HepG2 (cell line): ENCODE measurements around the gene ATP12A. TPM values are rescaled to one million over a fixed set of nuclear protein-coding genes. Genes with fewer than 3 reads are reported as not detected.

Experiments used
- ATAC-seq: fragments of 200-7000 bp; cut with Tn5 transposase; 3 replicates; pipeline ENCODE4 v1.9.1; 2020; ENCODE audit warnings: mild to moderate bottlenecking, moderate library complexity
- BruUV-seq: library from RNA; stranded (reverse); fragments of 400-500 nt; replicated peaks from 2 replicates; lab custom pipeline; 2021; lab: Mats Ljungman, UMichigan
- CTCF ChIA-PET: fragments of 300-600 bp; formaldehyde crosslinking; extraction: SDS; loops from one replicate; lab custom pipeline; 2021; ENCODE audit warnings: low total read pairs, inconsistent platforms, low intra/inter-chr PET ratio; lab: Yijun Ruan, JAX
- POLR2A ChIA-PET: fragments of 350-600 bp; sonication (Branson Sonifier 250); formaldehyde crosslinking; loops from one replicate; lab custom pipeline; 2020; ENCODE audit warnings: antibody characterized with exemption, inconsistent platforms; lab: Yijun Ruan, JAX
- DNase-seq: peaks from one replicate; pipeline ENCODE4 v3.0.0-alpha.2; 2015; ENCODE audit warnings: low spot score
- FAIRE-seq: peaks from 3 replicates; lab custom pipeline; 2011; peaks lifted over from hg19 to GRCh38; lab: Jason Lieb, UNC
- H2AFZ ChIP-seq: one replicate; pipeline ENCODE4 v1.6.1; 2011; ENCODE audit warnings: low read length, inconsistent platforms
- H3K27ac ChIP-seq: fragments of 300-600 bp; 3 replicates; pipeline ENCODE4 v1.8.0; 2011; ENCODE audit warnings: mixed run types, mild to moderate bottlenecking, mixed read lengths, low read length, inconsistent platforms; ENCODE audit not compliant: insufficient read depth; ENCODE audit errors: extremely low read length
- H3K27me3 ChIP-seq, 2 experiments: fragments of 200-600 bp in 1 of 2; 2 replicates in 1 of 2; 3 replicates in 1 of 2; pipeline versions ENCODE4 v1.6.0 to v1.8.0; 2011; ENCODE audit warnings: low read length in 2 of 2, mild to moderate bottlenecking in 2 of 2, moderate library complexity in 2 of 2, inconsistent platforms in 1 of 2; ENCODE audit not compliant: insufficient read depth in 2 of 2, control insufficient read depth in 1 of 2
- H3K36me3 ChIP-seq, 2 experiments: fragments of 200-600 bp in 1 of 2; replicated peaks in 1 of 2; 2 replicates in 1 of 2; 3 replicates in 1 of 2; pipeline versions ENCODE4 v1.5.1 to v1.8.0; 2011; ENCODE audit warnings: low read length in 2 of 2, inconsistent platforms in 1 of 2; ENCODE audit not compliant: insufficient read depth in 2 of 2, control insufficient read depth in 1 of 2
- H3K4me1 ChIP-seq: 2 replicates; pipeline ENCODE4 v1.5.1; 2012; ENCODE audit warnings: low read length, inconsistent platforms; ENCODE audit not compliant: insufficient read depth
- H3K4me2 ChIP-seq: 2 replicates; pipeline ENCODE4 v1.6.0; 2011; ENCODE audit warnings: low read depth, low read length, inconsistent platforms
- H3K4me3 ChIP-seq, 3 experiments: fragments of 200-600 bp in 1 of 3; sonication (generic), shearing (Covaris generic) in 1 of 3; replicated peaks in 1 of 3; 2 replicates each; pipeline ENCODE4 v1.5.1; 2011 to 2016; ENCODE audit warnings: low read length in 3 of 3, inconsistent platforms in 2 of 3, low read depth in 2 of 3, mild to moderate bottlenecking in 2 of 3, control low read depth in 1 of 3, mixed read lengths in 1 of 3; ENCODE audit not compliant: insufficient read depth in 1 of 3
- H3K79me2 ChIP-seq: one replicate; pipeline ENCODE4 v1.6.1; 2011; ENCODE audit warnings: low read length, inconsistent platforms; ENCODE audit not compliant: insufficient read depth
- H3K9ac ChIP-seq: 2 replicates; pipeline ENCODE4 v1.6.0; 2011; ENCODE audit warnings: mild to moderate bottlenecking, low read depth, low read length, inconsistent platforms; ENCODE audit not compliant: insufficient read depth
- H3K9me3 ChIP-seq: 2 replicates; pipeline ENCODE4 v1.5.1; 2012; ENCODE audit warnings: mild to moderate bottlenecking, low read length
- H4K20me1 ChIP-seq: 2 replicates; pipeline ENCODE4 v1.6.0; 2011; ENCODE audit warnings: inconsistent platforms, mild to moderate bottlenecking, low read length, moderate library complexity; ENCODE audit not compliant: insufficient read depth
- AGO2 ChIP-seq: fragments of 200-400 bp; formaldehyde crosslinking; optimal IDR thresholded peaks from 2 replicates; pipeline ENCODE3; 2017; ENCODE audit warnings: mild to moderate bottlenecking, low read depth, low read length, moderate library complexity
- GATAD1 ChIP-seq: IDR thresholded peaks from 2 replicates; pipeline ENCODE4 v1.6.1; 2016; ENCODE audit warnings: missing genetic modification reagents, missing compliant biosample characterization
- MTF2 ChIP-seq: sonication (generic); formaldehyde crosslinking; IDR thresholded peaks from 2 replicates; pipeline ENCODE4 v1.5.0; 2020; ENCODE audit warnings: missing genetic modification reagents, borderline replicate concordance
- NFE2L1 ChIP-seq: sonication (generic); formaldehyde crosslinking; IDR thresholded peaks from 2 replicates; pipeline ENCODE4 v1.4.0; 2020; ENCODE audit warnings: missing genetic modification reagents, mild to moderate bottlenecking, borderline replicate concordance
- ZNF672 ChIP-seq: sonication (generic); formaldehyde crosslinking; IDR thresholded peaks from 2 replicates; pipeline ENCODE4 v1.8.1; 2022; ENCODE audit warnings: missing genetic modification reagents
- WGBS: methylation state at CpG from one replicate; pipeline ENCODE4 v1.1.6; 2017; ENCODE audit warnings: low lambda C conversion rate; 5-methylcytosine and 5-hydroxymethylcytosine counted together
- in situ Hi-C: cut with HindIII; loops from 2 replicates; pipeline ENCODE4 v1.10.0; 2017; ENCODE audit warnings: low pct_unique_long_range_greater_than_20kb; ENCODE audit not compliant: extremely low pct_ligation_motif_present
- intact Hi-C: fragments of 100-400 bp; cut with micrococcal nuclease; formaldehyde crosslinking; loops from one replicate; pipeline ENCODE4 v1.10.0; 2022; ENCODE audit not compliant: unreplicated experiment
- polyA plus RNA-seq, 8 experiments: library from polyadenylated mRNA; depleted of rRNA in 3 of 8; stranded (reverse) in 7 of 8; unstranded in 1 of 8; fragments of >200 nt; fragmentation: Illumina TruSeq in 4 of 8; extraction: Trizol in 4 of 8; gene quantifications; 2 replicates each; pipeline versions ENCODE4 v1.2.1 to v1.2.3, GENCODE V29; 2011 to 2016; ENCODE audit warnings: low read depth in 4 of 8, missing spikeins in 1 of 8, mixed read lengths in 1 of 8; ENCODE audit not compliant: insufficient read depth in 1 of 8
- total RNA-seq, 5 experiments: library from RNA; depleted of rRNA; stranded (reverse); fragments of >200 nt; fragmentation: Illumina TruSeq; extraction: Trizol; gene quantifications; 2 replicates each; pipeline ENCODE4 v1.2.3, GENCODE V29; 2016; ENCODE audit warnings: low read depth in 1 of 5
- TF ChIP-seq, protein P1 (sequence below): sonication (generic); formaldehyde crosslinking; conservative IDR thresholded peaks from 2 replicates; pipeline ENCODE4 v1.4.0; 2020; ENCODE audit warnings: mild to moderate bottlenecking, missing genetic modification reagents, moderate library complexity

ATP12A gene
- total and polyA plus RNA-seq, 2 of the 13 experiments (the other 11 are each of a cell fraction or from before 2014, with no cell fraction given), result not detected

GRCh38 chr13:24662195-24663088, 17.8 kb upstream of the ATP12A start:
- TF ChIP-seq ZNF672 (no peak), MTF2 (CRISPR knock-in tag) (no peak), NFE2L1 (CRISPR knock-in tag) (no peak), GATAD1 (no peak), AGO2 (no peak)
- TF ChIP-seq, protein P1, sequence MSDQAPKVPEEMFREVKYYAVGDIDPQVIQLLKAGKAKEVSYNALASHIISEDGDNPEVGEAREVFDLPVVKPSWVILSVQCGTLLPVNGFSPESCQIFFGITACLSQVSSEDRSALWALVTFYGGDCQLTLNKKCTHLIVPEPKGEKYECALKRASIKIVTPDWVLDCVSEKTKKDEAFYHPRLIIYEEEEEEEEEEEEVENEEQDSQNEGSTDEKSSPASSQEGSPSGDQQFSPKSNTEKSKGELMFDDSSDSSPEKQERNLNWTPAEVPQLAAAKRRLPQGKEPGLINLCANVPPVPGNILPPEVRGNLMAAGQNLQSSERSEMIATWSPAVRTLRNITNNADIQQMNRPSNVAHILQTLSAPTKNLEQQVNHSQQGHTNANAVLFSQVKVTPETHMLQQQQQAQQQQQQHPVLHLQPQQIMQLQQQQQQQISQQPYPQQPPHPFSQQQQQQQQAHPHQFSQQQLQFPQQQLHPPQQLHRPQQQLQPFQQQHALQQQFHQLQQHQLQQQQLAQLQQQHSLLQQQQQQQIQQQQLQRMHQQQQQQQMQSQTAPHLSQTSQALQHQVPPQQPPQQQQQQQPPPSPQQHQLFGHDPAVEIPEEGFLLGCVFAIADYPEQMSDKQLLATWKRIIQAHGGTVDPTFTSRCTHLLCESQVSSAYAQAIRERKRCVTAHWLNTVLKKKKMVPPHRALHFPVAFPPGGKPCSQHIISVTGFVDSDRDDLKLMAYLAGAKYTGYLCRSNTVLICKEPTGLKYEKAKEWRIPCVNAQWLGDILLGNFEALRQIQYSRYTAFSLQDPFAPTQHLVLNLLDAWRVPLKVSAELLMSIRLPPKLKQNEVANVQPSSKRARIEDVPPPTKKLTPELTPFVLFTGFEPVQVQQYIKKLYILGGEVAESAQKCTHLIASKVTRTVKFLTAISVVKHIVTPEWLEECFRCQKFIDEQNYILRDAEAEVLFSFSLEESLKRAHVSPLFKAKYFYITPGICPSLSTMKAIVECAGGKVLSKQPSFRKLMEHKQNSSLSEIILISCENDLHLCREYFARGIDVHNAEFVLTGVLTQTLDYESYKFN (CRISPR knock-in tag), result no peak
- H3K4me3 ChIP-seq, result no peak overlapping the region
- no peaks in the 10 kb centered on the region for H4K20me1 ChIP-seq
- no peak overlapping the region for H3K27ac ChIP-seq
- no TSS peak for BruUV-seq
- no peak overlapping the region for H2AFZ ChIP-seq
- no peaks in the 10 kb centered on the region for H3K4me1 ChIP-seq
- in situ Hi-C loops, result no loop called here
- 0% methylated on average over 2 of the region's 2 CpGs for WGBS
- no peak for ATAC-seq
- intact Hi-C loops, result no loop called here
- ChIA-PET CTCF (no interaction called here), POLR2A (no interaction called here)
- no peaks in the 10 kb centered on the region for H3K9me3 ChIP-seq
- H3K79me2 ChIP-seq, result no peaks in the 10 kb centered on the region
- no peak for DNase-seq
- H3K36me3 ChIP-seq, result no peaks in the 10 kb centered on the region
- FAIRE-seq, result no peak
- H3K4me2 ChIP-seq, result no peak overlapping the region
- no peak overlapping the region for H3K9ac ChIP-seq
- H3K27me3 ChIP-seq, result peaks cover 0 to 9% of the 10 kb centered on the region in 2 experiments; a peak in 1 of 5 replicates
